NCI-H2196 (cell line): ENCODE results near the gene ERRFI1.
A peak's percentile ranks its signal among the peaks of the same experiment; 100 is the strongest.

Source experiments
- DNase-seq: peaks from one replicate; lab custom pipeline; 2025; ENCODE audit not compliant: unreplicated experiment; lab: John Stamatoyannopoulos, UW

The ERRFI1 gene

DNA sequence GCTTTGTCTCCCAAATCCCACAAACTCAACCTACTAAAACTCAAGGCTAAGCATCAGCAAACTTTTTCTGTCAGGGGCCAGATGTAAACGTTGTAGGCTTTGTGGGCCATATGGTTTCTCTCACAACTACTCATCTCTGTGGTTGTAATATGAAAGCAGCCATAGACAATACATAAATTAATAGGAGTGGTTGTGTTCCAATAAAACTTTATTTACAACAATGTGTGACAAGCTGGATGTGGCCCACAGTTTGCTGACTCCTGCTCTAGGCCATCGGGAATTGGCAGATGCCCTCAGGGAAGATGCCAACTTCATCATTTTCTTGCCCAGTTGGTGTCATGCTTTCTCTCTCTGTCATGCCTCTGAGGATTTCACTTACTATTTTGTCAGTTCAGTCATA lies 17.5 kb upstream of the ERRFI1 start:
- no peak for DNase-seq

DNA sequence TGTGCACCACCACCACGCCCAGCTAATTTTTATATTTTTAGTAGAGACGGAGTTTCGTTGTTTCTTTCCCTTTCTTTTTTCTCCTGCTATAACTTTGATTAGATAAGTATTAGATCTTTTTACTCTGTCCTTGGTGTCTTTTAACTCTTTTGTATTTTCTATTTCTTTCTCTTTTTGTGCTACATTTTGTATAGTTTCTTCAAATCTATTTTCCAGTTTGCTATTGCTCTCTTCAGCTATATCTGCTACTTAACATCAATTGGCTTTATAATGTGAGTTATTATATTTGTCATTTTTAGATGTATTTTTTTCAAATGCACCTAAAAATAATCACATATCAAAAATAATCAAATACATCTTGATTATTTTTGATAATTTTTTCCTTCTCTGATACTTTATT lies 16.0 kb upstream of the ERRFI1 start:
- no peak for DNase-seq

DNA sequence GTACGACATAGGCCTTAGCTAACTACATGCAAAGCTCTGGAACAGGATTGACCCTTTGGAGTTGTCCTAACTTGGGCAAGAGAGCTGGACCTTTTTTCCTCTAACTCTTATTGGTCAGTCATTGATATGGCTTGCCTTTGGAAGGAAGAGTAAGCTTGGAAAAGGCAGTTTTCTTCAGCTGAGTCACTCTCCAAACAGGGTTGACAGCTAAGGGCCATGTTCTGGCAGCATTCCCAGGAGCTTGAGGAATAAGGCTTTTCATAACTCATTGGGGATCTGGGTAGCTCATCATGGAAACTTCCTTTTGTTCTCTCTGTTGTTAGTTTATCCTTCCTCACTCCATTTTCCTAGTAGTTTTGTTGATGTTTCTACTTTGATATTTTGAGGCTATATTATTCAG lies 14.5 kb upstream of the ERRFI1 start:
- peak; percentile 84 for DNase-seq

DNA sequence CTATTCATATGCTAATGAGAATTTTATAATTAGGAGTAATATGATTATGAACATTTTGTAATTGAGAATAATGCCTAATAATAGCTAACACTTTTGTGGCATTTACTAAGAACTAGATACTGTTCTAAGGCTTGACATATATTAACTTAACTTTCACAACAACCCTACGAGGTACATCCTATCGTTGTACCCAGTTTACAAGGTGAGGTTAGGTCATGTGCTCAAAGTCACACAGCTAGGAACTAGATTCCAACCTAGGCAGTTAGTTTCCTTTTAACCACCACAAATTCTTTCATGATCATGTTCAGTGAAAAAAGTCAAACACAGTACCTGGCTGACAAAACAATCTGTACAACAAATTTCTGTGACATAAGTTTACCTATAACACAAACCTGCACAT lies 13.0 kb upstream of the ERRFI1 start:
- DNase-seq, result no peak

DNA sequence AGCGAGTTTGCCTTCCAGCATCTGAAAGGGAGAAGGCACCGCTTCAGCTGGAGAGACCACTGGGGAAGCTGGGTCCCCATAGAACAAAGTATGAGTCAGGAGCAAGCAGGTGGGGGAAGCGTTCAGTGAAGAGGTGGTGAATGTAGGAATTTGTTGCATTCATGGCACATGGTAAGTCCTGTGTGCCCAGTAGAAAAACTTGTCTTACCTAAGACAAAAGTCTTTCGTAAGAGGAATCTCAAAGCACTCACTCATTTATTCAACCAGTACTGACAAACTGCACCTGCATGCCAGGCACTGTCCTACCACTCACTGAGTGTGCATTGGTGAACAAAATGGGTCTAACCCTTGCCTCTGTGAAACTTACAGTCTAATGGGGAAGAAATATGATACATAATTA lies 9.2 kb upstream of the ERRFI1 start:
- no peak for DNase-seq

DNA sequence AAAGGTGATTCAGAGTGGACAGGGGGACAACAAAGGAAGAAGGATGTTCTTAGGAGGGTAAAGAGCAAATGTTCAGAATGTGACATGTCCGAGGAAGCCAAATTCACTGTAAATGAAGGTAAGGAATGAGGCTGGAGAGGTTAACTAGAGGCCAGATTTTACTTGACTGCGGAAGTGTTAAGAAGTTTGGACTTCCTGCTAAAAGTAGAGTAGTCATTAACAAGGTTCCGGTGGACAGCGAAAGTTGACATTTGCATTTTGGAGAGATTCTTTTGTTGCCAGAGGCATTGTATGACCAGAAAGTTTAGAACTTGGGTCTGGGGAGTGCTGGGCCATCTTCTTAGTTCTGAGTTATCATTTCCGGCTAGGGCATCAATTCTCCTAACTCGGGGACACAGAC lies 7.2 kb upstream of the ERRFI1 start:
- no peak for DNase-seq

DNA sequence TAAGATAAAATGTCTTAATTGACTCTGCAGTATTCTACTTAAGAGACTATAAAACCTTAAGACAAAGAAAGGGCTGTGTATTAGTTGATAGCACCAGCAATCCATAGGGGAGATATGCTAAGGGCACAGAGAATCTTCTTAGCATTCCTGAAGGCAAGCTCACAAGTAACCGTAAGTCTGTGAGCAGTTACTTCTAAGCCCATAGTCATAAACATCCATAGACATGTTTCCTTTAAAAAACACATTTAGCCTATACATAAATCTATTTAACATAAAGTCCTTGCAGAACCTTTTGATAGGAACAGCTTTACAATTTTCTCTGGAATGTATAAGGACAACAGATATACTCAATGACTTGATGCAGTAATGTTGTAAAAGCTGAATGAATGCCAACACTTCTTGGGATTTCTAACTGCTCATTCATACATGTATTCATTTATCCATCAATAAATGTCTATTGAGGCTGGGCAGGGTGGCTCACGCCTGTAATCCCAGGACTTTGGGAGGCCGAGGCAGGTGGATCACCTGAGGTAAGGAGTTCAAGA lies 6.3 kb upstream of the ERRFI1 start:
- DNase-seq, result no peak

DNA sequence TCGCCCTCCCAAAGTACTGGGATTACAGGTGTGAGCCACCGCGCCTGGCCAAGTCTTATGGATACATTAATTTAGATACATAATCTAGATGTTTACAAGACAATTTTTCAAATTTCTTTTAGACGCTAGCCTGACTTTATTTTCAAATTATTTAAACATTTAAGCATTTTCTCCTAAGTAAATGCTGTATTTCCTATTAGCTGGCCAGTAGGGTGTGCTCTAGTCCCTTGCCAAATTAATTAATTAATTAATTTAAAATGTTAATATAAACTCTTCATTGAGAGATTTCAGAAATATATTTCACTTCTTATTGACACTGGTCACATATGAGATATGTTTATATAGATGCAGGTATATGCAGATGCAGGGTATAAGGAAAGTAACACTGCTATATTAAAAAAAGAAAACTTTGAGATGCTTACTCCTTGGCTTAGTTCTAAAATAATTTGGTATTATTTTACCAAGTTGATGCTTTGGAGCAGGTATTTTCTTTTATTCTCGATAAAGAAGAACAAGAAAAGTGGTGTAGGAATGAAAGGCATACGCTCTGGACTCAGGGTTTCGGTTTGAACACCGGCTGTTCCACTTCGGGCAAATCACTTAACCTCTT lies 5.2 kb upstream of the ERRFI1 start:
- peak; percentile 62 for DNase-seq

DNA sequence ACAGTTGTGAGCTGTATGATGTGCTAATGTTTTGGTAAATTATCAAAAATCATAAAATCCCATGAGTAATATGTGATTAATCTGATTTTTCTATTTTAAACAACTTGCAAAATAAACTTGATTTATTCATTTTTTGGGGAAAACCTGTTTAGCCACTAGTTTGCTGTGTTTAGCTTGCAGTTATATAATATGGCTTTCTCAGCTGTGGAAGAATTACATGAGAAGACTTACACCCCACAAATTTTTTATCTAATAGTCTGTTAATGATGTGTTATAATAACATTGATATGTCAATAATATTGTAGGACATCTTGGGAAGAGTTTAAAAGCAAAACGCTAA lies 2.4 kb upstream of the ERRFI1 start:
- no peak for DNase-seq

DNA sequence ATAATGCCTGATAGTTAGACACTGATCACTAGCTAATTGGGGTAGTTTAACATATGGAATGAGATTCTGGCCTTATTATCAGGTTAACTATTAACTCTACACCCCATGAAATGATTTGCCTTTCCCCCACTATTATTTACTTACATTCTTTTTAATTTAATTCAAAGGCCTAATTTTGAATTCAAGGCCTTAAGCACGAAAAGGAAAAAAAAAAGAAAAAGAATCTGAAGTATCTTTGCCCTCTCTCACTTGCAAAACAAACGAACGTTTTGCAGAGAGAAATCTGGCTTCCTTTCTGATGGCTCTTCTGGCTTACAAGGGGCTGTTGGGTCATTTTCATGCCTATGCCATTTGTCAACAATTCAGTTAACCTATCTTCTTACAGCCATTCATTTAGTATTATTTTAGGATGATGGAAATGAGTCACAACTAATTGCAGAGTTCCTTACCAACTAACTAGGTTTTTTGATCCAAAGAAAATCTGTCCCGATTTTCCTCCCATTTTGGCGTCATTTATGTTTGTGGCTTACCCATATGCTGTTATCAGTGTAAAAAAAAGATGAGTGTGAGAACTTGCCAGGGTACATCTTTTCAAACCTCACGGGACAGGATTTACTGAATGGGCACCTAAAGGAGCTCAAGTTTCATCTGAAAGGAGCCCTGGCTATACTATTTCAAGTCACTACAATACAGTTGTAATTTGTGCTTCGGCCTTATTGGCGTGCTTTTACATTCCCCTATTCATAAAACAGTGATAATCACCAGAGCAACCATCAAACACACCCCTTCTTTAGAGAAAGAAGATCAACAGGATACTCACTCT lies 1.9 kb upstream of the ERRFI1 start:
- DNase-seq, result peak; percentile 62

DNA sequence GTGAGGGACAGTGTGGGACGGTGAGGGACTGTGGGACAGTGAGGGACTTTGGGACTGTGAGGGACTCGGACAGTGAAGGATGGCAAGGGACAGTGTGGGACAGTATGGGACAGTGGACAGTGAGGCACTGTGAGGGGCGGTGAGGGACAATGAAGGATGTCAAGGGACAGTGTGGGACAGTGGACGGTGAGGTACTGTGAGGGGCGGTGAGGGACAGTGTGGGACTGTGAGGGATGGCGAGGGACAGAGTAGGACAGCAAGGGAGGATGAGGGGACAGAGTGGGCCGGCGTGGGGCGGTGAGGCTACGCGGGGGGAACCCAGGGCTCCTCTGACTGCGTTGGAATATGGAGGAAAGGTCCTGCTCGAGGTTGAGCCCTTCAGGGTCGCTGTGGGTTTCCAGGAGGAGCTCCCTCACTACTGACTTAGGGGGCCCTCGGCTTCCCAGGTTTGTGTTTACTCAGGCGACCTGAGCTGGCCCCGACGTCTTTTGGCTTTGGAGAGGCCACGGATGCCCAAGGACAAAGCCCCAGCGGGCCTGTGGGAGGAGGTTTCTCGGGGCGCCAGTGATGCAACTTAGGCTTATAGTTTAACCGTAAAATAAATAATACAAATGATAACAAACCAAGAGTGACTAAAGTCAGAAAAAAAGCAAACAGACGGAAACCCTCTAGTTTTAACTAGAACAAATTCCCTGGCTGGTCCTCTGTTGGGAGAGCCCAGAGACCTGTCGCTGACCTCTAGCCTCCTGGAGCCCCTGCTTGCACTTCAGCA lies 1.1 kb upstream of the ERRFI1 start:
- DNase-seq, result no peak

DNA sequence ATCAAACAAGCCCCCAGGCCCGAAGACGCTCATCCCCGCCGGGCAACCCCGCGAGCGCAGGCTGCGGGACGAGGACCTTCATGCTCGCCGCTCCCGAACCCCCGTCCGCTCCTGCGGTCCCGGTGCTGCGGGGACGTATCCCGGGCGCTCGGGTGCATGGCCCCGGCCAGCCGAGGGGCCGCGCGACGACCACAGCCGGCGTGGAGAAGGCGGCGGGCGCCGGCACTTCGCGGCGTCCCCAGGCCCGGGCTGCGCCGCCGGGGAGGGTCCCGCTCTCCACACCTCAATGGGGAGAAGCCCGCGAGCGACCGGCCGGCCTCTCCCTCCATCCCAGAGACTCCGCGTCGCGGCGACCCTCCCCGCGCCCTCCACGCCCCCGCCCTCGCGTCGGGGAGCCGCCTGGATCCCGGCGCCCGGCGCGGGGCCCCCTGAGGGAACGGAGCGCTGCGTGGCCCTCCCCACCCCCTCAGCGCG lies 401 bp downstream of the ERRFI1 start:
- DNase-seq, result no peak

DNA sequence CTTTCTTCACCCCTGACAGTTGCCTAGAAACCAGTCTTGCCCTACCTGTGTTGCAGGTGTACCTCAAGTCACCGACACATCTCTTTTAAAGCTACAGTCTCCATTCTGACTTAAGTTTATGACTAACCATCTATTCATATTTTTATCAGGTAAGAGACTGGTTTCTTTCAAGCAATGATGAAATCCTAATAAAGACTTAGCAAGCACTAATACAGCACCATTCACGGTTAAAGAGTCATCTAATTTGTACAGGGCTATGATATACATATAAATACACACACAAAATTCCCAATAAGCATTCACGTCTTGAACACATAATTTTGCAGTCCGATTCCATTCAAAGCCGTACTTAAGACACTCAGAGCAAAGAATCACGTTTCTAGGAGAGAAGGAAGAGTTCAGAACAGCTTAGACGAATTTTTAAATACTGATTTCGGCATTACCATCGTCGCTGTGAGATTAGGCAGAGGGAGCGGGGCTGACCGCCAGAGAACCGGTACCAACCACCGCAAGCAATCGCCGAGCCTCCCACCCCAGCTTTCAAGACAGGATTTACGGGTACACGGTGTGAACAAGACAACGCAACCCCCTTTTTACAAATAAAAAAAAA lies 943 bp downstream of the ERRFI1 start:
- DNase-seq, result no peak

DNA sequence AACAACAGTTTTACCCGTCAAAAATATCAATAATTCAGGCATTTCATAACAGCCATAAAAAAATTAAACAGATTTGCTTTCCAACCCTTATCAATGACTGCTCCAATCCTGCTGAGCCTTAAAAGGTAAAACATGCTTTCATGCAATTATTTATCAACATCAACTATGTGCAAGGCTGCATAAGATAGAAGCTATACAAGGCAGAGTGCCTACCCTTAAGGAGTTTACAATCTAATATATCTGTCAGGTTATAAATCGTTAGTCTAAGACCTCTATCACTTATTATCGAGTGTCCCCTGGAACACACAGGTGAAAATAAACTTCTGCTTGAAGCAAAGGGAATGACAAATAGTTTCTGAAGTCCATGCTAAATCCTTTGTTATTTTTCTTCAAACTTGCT lies 1.8 kb downstream of the ERRFI1 start:
- DNase-seq, result no peak

DNA sequence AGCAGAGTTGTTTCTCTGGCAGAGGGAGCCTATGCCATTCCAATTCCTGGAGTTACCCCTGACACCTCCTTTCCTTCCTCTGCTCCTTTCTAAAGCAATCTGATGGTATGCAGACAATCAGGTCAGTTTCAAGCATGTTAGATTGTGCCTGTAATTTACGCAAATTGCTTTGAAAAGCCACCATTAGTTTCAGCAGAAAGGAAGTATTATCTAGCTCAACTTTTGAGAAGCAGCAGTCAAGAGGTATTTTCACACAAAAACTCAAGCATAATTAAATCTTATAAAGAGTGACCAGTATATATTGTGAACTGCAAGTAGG lies 2.2 kb downstream of the ERRFI1 start:
- no peak for DNase-seq

DNA sequence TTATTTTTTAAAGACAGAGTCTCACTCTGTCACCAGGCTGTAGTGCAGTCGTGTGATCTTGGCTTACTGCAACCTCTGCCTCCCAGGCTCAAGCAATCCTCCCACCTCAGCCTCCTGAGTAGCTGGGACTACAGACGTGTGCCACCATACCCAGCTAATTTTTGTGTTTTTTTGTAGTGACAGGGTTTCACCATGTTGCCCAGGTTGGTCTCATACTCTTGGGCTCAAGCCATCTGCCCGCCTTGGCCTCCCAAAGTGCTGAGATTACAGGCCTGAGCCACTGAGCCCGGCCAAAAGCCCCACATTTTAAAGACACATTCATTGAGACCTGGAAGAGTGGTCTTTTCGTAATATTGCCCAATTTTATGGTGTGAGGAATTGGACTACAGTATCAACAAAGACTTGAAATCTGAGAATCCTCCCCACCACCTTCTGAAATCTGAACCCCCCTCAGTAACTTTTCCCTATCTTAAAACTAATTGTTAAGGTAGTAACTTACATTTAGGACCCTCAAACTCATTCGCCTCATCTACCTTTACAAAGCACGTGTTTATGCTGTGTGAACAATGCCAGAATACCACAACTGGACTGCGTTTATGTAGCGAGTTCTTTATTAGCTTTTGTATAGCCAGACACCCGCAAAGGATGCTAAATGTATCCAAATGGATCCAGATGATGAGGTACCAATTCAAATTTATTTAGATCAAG lies 2.7 kb downstream of the ERRFI1 start:
- no peak for DNase-seq

DNA sequence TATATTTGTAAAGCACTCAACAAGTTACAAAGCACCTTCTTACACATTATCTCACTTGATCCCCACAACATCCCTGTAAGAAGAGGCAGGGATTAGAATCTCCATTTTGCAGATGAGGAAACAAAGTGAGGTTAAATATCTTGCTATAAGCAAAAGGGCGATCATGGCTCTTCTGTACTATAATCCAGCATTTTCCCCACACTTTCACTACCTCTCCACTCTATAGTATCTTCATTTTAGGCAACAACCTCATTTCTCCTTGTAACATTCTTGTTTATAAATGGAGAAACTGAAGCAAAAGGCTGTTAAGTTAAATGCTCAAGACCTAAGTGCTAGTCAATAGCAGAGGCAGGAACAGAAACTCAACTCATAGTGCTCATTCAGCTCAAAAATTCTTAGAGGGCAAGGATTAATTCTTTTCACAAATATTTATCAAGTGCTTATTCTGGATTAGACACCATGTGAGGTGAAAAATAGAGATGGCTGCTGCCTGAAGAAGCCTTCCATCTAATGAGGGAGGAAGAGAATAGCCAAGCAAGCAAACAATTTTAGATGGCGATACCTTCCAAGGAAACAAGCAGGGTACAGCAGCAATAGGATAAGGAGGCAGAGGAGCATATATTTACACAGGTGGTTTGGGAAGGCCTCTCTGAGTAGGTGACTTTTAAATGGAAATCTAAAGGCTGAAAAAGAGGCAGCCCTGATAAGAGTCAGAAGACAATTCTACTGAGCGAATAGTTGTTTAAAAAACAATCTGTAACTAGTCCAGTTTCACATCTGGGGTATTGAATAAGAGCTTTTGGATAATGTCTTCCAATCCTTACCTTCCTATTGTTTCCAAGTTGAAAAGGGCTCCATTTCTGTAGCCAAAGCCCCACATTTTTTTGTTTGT lies 3.5 kb downstream of the ERRFI1 start:
- no peak for DNase-seq

DNA sequence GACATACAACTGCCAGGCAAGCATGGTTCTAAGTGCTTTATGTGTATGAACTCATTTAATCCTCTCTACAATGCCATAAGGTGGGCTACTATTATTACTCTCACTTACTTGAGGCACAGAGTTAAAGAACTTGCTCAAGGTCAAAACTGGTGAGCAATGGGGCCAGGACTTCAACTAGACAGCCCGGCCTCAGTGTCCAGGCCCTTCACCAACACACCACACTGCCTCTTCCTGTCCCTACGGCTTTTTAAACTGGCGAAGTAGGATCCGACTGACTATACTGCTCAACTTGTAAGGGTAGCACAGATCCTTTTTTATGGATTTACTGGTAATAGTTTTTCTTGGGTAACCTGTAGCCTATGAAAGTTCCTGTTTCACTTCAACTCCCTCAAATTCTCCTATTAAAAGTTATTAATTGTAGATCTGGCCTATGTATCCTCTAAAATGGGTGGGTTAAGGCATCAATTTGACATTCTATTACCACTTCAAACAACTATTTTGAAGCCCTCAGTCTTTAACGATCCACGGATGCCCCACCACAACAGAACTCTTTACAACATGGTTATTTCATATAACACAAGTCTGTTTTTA lies 4.3 kb downstream of the ERRFI1 start:
- no peak for DNase-seq

DNA sequence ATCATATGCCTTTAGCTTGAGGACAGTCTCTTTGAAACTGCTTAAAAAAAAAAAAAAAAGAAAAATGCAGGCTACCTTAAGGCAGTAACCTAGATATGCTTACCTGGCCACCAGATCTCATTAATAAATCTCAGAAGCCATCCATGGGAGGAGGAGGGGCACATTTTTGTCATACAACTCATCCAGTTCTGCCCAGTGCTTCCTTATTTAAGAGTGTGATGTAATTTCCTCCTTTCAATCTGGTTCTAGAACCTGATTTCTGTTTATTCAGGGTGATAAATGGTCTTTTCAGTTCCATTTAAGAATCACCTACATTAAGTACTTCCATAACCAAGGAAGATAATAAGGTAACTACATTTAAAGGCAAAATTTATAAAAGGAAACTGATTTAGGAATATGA lies 6.1 kb downstream of the ERRFI1 start:
- DNase-seq, result peak; percentile 57

DNA sequence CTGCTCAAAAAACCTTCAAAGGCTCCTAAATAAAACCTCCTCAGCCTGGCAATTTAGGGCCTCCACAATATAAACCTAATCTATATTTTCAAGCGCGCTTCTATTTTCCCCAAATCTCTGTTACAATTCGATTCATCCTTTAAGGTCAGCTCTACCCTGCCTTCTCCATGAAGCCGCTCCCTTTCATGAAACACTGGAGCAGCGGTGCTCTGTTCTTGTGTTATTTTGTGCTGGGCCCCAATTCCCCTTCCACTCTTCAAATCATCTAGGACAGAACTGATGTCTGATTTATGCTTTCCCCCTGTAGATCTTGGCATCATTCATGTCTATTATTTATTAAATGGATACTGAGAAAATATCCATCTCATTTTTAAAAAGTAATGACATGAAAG lies 6.9 kb downstream of the ERRFI1 start:
- DNase-seq, result no peak
